Stimulated activated CD4-positive, alpha-beta T cell treated with anti-CD3 and anti-CD28 coated beads, Interleukin-15, amount 100 ng/mL, for 1 hour (primary cell): ENCODE results near the gene AGBL1.

ENCODE experiments used
- DNase-seq, 2 donors: peaks; one replicate each; pipeline ENCODE4 v3.0.0-alpha.2; 2020; ENCODE audit warnings: low read depth in 1 of 2, low spot score in 1 of 2

Gene AGBL1

DNA sequence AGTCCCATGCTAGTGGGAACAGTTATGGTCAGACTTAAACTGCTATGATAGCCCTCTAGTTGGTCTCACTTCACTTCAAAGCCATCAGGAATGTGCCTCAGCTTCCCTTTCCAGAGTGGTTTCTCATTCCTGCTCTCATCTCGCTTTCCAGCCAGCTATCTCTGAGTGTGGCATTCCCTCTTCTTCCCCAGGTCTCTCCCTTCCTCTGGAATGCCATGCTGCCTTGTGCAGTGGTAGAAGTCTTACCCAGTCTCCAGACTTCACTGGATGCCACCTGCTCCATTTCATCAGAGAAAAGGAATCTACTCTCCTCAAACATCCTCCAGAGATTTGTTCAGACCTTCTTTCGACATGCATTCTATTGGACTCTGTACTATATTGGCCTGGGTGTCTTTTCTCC lies 83.0 kb downstream of the AGBL1 start:
- no peak for DNase-seq

DNA sequence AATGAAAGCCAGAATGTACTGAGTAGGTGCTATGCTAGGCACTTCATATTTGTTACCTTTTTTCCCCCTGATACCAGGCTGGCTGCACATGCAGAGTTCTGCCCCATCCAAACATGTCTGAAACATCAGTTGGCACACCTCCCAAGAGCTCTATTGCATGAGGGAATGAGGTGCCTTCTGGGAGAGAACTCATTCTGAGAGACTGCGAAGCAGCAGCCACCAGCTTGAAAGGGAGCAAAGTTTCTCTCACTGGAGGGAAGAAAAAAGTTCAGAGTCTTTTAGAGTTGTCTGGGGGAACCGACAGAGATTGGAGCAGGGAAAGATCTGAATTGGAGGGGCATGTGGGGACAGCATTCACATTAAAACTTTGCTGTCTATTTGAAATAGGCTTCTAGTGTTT lies 84.1 kb downstream of the AGBL1 start:
- DNase-seq, result no peak

DNA sequence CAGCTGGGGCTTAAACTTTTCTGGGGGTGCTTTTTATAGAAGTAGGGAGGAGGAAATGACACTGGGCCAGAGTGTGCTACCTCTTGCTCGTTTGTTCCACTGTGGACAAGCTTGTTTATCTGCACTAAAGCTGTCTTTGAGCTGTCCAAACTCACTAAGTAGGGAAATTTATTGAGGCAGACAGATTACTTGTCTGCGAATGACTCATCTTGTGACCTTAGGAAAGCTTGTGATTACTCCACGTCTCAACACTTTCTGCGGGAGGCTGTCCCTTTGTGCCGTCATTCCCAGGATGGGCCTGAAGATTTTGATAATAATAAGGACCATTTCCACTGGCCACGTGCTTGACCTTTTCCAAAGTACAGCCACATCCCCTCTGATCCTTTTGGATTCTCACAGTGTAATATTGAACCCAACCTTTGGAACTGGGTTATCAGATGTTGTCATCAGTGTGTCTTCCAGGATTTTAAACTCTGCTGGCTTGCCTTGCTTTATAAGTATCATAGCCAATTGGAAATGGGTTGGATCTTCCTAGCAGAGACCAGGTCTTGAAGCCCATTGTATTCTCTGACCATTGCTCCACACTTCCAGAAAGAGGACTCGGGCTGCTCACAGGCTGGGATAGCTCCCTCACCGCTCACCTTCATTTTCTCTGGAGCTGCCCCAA lies 84.7 kb downstream of the AGBL1 start:
- DNase-seq, result no peak

DNA sequence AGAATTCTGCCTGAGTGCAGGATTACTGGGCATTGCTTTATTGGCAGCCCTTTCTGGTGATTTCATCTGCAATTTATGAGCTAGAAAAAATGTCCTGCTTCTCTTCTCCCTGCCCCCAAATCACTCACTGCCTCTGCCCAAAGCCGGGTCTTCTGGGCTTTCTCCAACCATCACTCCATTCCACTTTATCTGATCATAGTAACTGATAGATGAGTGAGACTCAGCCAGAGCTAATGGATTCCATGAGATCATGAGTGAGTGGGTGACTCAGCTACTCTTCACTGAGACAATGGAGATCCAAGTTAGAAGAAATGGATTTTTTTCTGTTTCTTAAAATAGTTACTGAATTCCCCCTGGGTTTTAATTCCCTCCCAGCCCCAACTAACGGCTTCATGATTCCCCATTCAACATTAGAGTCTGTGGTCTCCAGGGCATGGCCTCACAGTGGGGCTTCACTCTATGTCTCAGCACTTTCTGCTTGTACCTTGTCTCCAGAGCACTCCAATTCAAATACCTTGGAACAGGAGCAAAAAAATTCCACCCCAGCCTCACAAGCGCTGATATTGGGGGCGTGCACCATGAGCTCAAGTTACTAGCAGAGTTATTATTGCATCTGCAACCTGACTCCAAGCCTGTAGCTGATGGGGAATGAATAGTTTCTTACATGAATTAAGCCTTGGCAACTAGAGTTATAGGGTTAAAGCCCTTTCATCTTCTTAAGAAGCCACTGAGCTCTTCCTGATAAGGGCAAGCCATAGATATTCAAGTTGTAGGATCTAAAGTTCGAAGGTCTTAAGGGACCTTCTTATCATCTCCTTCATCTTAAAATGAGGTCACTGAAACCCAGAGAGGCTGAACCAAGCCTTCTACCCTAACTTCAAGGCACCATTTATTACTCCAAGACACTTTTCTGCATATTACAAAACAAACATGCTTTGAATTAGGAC lies 85.9 kb downstream of the AGBL1 start:
- DNase-seq, result no peak

DNA sequence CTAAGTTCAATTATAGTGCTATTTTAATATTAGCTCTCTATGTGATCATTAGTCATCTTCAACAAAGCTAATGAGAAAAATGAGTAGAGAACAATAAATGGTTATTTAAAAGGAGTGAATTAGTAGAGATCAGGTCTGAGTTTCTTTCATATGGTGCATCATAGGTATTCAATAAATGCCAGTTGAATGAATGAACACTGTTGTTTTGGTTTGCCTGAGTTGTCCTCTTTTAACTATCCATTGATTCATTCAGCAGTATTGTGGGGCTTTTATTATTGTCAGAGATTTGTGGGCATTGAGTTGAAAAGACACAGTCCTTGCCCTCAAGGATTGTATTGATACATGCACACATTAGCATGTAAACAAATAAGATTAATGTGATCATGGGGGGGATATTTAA lies 88.2 kb downstream of the AGBL1 start:
- DNase-seq, result no peak

DNA sequence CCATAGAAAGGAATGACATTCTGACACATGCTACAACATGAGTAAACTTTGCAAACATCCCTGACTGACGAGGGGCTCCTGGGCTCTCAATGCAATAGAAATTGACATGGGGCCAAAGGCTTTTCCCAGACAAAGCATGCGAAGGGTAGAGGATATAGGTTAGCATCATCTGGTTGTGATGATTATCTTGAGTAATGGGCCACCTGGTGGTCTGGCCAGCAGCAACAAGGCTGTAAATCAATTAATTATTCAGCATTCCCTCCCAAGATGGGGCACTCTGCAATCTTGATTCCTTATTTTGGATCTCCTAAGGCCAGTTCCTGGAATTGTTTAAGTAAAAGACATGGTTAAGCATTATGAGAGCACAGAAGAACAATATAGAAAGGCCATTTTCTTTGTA lies 99.2 kb downstream of the AGBL1 start:
- DNase-seq, result no peak

- DNase-seq, result peak in 1 of 2 donors; percentile 2
Measured at GRCh38 chr15:86183596-86184491, 104.2 kb downstream of the AGBL1 start.

DNA sequence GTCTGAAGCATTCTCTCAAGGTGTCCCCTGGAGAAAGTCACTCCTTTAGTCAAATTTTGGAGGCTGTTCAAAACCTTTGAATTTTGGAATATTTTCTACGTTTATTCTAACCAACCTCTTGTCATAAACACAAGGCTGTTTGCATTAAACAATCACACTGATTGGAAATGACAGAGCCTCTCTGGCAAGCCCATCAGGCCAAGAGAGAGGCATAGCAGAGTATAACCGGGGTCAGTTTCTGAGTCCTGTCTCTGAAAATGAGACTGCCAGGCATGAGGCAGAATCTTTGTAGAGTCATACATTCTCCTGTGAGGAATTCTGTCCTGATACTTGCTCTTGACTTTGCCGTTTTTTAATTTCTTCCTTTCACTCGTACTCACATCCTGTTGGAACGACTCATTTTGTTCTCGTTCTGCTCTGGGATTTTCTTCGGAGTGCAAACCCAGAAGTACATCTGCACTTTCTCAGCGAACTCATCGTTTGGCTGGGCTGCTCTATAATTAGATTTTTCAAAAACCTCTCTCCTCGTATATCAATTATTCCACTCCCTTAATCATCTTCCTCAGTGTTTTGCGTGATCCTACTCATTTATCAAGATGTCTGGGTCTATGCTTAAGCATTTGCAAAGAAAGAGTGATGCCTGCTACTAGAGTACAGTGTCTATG lies 114.2 kb downstream of the AGBL1 start:
- DNase-seq, result no peak

DNA sequence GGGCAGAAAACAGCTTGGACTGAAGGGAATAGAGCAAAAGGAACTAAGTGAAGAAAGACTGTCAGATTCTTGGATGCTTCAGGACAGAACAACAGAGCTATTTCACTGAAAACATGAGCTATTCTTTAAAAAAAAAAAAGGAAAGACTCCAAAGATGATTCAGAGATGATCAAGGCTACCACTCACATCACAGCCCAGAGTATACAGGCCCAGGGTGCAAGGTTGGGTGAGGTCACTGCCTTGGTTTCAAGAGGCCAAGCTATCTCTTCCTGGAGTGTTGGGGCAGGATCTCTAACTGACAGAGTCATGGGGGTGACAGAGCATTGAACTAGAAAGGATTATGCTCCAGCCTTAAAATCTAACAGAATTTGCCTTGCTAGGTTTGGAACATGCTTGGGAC lies 118.1 kb downstream of the AGBL1 start:
- DNase-seq, result no peak

DNA sequence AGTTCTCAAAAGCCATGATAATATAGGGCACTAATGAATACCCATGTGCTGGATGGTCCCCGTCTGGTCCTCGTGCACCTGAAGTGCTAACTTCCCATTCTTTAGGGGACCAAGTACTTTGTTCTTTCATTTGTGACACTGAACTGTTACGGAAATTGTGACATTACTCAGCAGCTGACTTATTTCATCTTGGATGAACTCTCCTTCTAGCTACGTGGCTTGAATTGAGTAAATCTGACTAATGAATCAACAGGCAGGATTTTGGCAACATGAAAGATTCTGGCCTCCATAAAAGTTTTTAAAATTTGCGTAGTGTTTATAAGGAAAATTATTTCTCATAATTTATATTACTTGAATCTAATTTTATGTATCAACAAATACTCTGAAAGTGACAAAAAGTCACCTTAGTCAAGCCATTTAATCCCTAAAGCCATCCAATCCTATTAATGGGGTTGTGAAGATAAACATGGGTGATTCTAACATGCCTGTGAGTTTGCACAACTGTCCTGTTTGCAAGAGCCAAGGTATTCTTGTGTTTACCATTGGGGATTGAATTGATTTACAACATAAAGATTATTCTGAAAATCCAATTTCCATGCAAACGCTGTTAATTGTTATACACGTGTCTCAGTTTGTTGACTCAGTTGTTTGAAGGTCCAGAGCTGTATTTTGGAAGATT lies 119.9 kb downstream of the AGBL1 start:
- DNase-seq, result no peak

DNA sequence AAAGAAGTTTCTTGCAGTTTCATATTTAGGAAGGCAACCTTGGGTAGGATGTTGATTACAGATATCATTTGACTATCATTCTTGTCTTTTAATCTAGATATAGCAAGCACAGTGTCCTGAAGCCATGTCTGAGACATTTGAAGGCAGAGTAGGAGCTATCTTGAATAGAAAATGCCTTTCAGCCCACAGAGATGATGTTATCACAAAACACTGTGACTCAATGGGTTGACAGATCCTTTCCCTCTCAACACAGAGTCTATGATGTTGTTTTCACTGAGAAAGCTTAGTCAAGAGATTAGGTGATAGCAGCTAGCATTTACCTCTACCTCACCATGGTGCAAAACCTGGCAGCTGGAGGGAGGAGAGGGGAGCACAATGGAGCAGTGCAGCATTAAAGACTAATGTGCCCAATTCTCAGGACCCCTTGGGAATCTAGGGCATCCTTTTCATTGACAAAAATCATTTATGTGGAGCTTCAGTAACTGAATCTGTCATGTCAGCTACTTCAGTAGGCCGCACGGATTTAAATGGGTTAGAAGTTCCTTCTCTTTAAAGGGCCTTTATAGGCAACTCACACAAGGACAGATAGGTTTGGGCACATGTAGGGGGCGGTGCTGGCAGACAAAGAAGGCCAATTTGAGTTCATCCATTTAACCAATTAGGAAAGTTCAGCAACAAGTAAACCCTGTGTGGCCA lies 121.8 kb downstream of the AGBL1 start:
- no peak for DNase-seq

DNA sequence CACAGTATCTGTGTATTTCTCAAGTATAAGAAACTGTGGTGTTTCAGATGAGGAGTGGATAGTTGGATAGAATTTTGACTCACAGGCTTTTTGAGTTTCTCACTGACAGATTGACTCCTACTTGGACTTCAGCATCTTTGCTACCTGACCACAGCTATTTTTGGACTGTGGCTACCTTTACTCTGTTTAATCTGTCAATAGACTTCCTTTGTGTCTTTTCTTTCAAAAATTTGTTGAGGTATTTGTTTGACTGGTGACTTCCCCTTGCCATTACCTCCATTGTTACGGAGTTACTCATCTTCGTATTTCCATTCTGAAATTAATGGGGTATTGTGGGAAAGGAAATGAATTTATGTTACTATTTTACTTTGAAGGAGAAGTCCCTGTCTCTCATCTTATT lies 123.8 kb downstream of the AGBL1 start:
- DNase-seq, result no peak

DNA sequence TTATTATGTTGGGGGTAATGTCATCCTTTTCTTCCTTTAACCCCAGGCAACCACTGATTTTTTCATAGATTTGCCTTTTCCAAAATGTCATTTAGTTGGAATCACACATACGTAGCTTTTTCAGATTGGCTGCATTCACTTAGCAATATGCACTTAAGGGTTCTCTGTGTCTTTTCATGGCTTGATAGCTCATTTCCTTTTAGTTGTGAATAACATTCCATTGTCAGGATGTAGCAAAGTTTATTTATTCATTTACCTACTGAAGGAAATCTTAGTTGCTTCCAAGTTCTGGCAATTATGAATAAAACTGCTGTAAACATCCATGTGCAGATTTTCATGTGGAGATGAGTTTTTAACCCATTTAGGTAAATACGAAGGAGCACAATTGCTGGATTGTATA lies 125.4 kb downstream of the AGBL1 start:
- DNase-seq, result no peak

GRCh38 chr15:86213420-86213819 lies 133.7 kb downstream of the AGBL1 start:
- no peak for DNase-seq

DNA sequence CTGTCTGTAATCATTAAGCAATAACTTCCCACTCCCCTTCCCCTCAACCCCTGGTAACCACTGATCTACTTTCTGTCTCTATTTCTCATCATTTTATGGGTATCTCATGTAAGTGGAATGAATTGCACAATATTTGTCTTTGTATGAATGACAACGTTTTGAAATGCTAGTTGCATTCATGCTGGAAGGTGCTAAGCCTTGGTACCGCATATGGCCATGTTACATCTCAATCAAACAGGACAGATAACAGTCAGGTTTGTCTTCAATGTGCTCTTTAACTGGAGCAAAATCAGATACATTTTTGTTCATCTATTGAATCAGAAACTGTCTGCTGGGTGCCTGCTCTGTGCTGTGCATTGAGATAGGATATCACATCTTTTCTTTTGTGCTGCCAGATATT lies 134.2 kb downstream of the AGBL1 start:
- DNase-seq, result no peak

DNA sequence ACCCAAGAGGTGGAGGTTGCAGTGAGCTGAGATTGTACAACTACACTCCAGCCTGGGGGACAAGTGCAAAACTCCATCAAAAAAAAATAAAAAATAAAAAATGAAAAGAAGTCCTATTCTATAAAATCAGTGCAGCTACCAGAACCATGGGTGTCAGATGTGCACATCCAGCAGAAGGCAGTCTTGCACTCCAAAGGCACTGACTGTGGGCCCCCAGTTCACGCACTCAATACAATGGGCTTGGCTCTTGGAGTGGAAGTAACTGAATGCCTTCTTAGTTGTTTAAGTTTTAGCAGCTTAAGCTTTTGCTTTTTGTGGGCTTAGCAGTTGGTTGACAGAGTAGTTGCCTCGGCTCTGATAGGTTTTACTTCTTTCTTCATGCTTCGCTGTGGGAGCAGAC lies 141.4 kb downstream of the AGBL1 start:
- DNase-seq, result no peak

DNA sequence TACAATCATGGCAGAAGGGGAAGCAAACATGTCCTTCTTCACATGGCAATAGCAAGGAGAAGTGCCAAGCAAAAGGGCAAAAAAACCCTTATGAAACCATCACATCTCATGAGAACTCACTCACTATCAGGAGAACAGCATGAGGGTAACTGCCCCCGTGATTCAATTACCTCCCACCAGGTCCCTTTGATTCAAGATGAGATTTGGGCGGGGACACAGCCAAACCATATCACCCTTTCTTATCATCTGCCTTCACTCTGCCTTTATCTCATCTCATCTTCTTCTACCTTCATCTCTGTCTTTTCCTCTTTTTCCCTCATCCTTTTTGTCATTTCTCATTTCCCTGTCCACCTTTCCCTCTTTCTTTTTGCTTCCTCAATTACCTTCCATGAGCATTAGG lies 149.6 kb downstream of the AGBL1 start:
- no peak for DNase-seq

DNA sequence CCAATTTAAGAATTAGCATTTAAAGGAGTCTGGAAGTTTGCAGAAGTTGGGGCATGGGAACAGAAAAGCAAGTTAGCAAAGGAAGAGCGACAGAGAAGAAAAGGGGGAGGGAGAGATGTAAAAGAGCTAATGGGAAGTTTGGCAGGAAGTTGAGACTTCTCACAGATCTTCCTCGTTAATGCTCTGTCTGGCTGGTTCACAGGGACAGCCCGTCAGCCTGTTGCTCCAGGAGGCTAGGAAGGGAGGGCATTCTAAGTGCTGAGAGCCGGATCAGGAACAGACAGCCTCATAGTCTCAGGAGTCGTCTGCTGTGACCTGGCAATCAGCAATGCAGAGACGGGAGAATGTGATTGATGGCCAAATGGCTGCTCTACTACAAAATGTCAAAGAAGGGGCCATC lies 150.3 kb downstream of the AGBL1 start:
- no peak for DNase-seq

GRCh38 chr15:86231864-86232721 lies 152.4 kb downstream of the AGBL1 start:
- peak in 1 of 2 donors; percentile 1 for DNase-seq
